KMS-11 (cell line): ENCODE results near the gene PURA.

Source experiments
- H2AFZ ChIP-seq: fragments of 200-600 bp; sonication (generic); 2 replicates; pipeline ENCODE4 v1.6.1; 2016; ENCODE audit warnings: antibody characterized with exemption, mixed run types, low read depth
- H3K27ac ChIP-seq: fragments of 200-600 bp; sonication (generic); 2 replicates; pipeline ENCODE4 v1.6.1; 2016; ENCODE audit warnings: mild to moderate bottlenecking, mixed run types
- H3K27me3 ChIP-seq: fragments of 200-600 bp; sonication (generic); 2 replicates; pipeline ENCODE4 v1.6.1; 2017; ENCODE audit warnings: mild to moderate bottlenecking, low read depth, mixed run types, moderate library complexity; ENCODE audit not compliant: insufficient read depth
- H3K36me3 ChIP-seq: fragments of 200-600 bp; sonication (generic); 2 replicates; pipeline ENCODE4 v1.6.1; 2017; ENCODE audit warnings: mild to moderate bottlenecking, mixed run types; ENCODE audit not compliant: insufficient read depth
- H3K4me1 ChIP-seq: fragments of 200-600 bp; sonication (generic); 2 replicates; pipeline ENCODE4 v1.6.1; 2016; ENCODE audit warnings: mild to moderate bottlenecking, low read depth, mixed run types; ENCODE audit not compliant: poor library complexity, severe bottlenecking
- H3K4me2 ChIP-seq: fragments of 200-600 bp; sonication (generic); 2 replicates; pipeline ENCODE4 v1.7.0; 2016; ENCODE audit warnings: mild to moderate bottlenecking, mixed run types
- H3K4me3 ChIP-seq: fragments of 200-600 bp; sonication (generic); IDR thresholded peaks from 2 replicates; pipeline ENCODE4 v1.6.1; 2017; ENCODE audit warnings: low read depth, low read length, mixed read lengths; ENCODE audit not compliant: insufficient read depth
- H3K79me2 ChIP-seq: fragments of 200-600 bp; sonication (generic); 2 replicates; pipeline ENCODE4 v1.6.1; 2016; ENCODE audit warnings: low read depth, mixed run types; ENCODE audit not compliant: insufficient read depth
- H3K9ac ChIP-seq: fragments of 200-600 bp; sonication (generic); 2 replicates; pipeline ENCODE4 v1.6.1; 2016; ENCODE audit warnings: mild to moderate bottlenecking, mixed run types
- H4K20me1 ChIP-seq: fragments of 200-600 bp; sonication (generic); 2 replicates; pipeline ENCODE4 v1.6.1; 2016; ENCODE audit warnings: mild to moderate bottlenecking, mixed run types; ENCODE audit not compliant: insufficient read depth
- TF ChIP-seq, protein P1 (sequence below): fragments of 200-600 bp; sonication (generic); conservative IDR thresholded peaks from 2 replicates; pipeline ENCODE4 v1.6.1; 2017; ENCODE audit warnings: low read depth, mild to moderate bottlenecking, antibody characterized with exemption, low read length, moderate library complexity, mixed read lengths

PURA gene

DNA sequence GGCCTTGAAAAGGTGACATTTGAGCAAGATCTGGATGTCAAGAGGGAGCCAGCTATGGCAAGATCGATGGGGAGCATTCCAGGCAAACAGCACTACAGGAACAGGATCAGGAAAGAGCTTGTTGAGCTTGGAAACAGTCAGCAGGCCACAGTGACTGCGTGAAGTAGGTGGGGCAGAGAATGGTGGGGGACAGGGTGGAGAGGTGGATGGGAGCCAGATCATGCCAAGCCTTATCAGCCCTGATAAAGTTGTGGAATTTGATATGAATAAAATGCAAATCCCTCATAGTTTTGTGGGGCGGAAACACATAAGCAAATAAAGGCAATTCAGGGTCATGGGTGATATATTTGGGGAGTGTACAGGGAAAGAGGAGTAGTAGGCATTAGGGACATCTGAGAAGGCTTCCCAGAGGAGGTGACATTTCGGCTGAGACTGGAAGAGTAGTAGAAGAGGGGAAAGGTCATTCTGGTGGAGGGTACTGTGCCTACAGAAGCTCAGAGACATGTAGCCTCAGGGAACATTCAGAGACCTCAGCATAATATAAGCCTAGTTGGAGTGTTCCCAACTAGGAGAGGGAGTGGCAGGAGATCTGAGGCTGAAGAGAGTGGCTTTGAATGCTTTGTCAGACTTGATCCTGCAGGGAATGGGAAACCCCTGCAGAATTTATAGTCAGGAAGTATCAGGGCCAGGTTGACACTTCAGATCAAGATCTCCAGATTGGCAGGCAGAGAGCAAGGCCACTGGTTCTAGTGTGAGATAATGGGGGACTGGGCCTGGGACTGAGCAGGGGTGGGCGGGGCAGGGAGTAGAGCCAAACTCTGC, 51.4 kb downstream of the PURA start:
- no peak overlapping the region for H3K9ac ChIP-seq
- no peak overlapping the region for H3K4me2 ChIP-seq
- peaks cover 18% of the 10 kb centered on the region for H3K4me1 ChIP-seq
- H3K4me3 ChIP-seq = no peak overlapping the region
- no peak overlapping the region for H2AFZ ChIP-seq
- no peak overlapping the region for H3K27ac ChIP-seq
- no peaks in the 10 kb centered on the region for H3K36me3 ChIP-seq
- H3K27me3 ChIP-seq = no peaks in the 10 kb centered on the region
- H4K20me1 ChIP-seq = no peaks in the 10 kb centered on the region
- TF ChIP-seq, protein P1, sequence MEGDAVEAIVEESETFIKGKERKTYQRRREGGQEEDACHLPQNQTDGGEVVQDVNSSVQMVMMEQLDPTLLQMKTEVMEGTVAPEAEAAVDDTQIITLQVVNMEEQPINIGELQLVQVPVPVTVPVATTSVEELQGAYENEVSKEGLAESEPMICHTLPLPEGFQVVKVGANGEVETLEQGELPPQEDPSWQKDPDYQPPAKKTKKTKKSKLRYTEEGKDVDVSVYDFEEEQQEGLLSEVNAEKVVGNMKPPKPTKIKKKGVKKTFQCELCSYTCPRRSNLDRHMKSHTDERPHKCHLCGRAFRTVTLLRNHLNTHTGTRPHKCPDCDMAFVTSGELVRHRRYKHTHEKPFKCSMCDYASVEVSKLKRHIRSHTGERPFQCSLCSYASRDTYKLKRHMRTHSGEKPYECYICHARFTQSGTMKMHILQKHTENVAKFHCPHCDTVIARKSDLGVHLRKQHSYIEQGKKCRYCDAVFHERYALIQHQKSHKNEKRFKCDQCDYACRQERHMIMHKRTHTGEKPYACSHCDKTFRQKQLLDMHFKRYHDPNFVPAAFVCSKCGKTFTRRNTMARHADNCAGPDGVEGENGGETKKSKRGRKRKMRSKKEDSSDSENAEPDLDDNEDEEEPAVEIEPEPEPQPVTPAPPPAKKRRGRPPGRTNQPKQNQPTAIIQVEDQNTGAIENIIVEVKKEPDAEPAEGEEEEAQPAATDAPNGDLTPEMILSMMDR = no peak
- no peaks in the 10 kb centered on the region for H3K79me2 ChIP-seq

DNA sequence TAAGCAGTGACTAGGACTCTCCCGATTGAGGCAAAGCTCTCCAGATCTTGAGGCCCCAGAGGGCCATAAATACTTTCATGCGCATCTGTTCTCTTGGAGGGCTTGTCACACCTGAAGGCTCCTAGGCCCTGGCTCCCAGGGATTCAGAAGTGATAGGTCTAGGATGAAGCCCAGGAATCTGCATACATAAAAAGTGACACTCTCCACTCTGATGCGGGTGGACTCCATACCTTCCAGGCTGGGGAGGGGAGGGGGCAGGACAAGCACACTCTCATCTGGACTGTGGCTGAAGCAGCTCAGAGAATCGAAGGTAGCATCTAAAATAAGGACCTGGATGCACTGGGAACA, 52.0 kb downstream of the PURA start:
- H3K27ac ChIP-seq = no peak overlapping the region
- H3K4me1 ChIP-seq = peaks cover 18% of the 10 kb centered on the region
- no peaks in the 10 kb centered on the region for H4K20me1 ChIP-seq
- H2AFZ ChIP-seq = no peak overlapping the region
- no peaks in the 10 kb centered on the region for H3K79me2 ChIP-seq
- no peaks in the 10 kb centered on the region for H3K27me3 ChIP-seq
- TF ChIP-seq, protein P1 = no peak
- H3K9ac ChIP-seq = no peak overlapping the region
- H3K36me3 ChIP-seq = no peaks in the 10 kb centered on the region
- H3K4me3 ChIP-seq = no peak overlapping the region
- H3K4me2 ChIP-seq = no peak overlapping the region

DNA sequence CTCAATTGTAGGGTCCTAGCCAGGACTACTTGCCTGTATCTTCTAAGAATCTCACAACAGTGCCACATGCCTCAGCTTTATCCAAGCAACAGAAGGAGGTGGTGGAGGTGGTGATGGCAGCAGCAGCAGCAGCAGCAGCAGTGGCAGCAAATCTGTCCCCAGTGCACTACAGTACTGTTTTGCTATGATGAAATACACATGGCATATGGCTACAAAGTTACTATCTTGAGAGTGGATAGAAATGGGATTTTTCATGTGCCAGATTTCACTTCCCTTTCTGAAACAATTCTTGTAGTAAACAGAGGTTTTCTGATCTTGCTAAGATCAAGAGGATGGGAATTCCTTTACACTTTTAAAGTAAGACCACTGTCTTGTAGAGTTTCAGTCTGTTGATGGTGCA, 53.0 kb downstream of the PURA start:
- H4K20me1 ChIP-seq = no peaks in the 10 kb centered on the region
- no peaks in the 10 kb centered on the region for H3K36me3 ChIP-seq
- no peak overlapping the region for H2AFZ ChIP-seq
- no peak overlapping the region for H3K4me2 ChIP-seq
- no peaks in the 10 kb centered on the region for H3K27me3 ChIP-seq
- H3K4me3 ChIP-seq = no peak overlapping the region
- no peaks in the 10 kb centered on the region for H3K79me2 ChIP-seq
- H3K4me1 ChIP-seq = peaks cover 18% of the 10 kb centered on the region
- TF ChIP-seq, protein P1 = no peak
- no peak overlapping the region for H3K9ac ChIP-seq
- no peak overlapping the region for H3K27ac ChIP-seq

DNA sequence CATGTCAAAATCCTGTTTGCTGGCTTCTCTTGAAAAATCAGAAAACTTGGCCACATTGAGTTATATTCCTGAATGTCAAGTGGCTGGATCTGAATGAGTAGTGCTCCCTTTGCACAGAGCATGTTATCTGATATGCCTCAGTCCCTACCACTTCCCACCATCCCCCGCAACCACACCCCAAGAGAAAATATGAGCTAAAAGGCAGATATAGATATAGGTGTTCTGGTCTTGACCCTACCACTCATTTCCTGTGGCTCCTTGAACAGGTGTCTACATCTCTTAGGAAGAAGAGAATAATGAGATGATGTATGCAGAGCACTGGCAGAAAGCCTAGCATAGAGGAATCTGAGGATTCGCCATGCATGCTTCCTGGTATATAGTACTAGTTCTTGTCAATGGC, 54.5 kb downstream of the PURA start:
- H4K20me1 ChIP-seq = no peaks in the 10 kb centered on the region
- TF ChIP-seq, protein P1 = no peak
- H3K36me3 ChIP-seq = no peaks in the 10 kb centered on the region
- H3K27me3 ChIP-seq = no peaks in the 10 kb centered on the region
- H2AFZ ChIP-seq = no peak overlapping the region
- no peak overlapping the region for H3K9ac ChIP-seq
- no peak overlapping the region for H3K4me2 ChIP-seq
- H3K4me3 ChIP-seq = no peak overlapping the region
- no peak overlapping the region for H3K27ac ChIP-seq
- no peaks in the 10 kb centered on the region for H3K79me2 ChIP-seq
- H3K4me1 ChIP-seq = peaks cover 18% of the 10 kb centered on the region
